GM23338 (cell line): Measurements from ENCODE around the gene EVI5L. TPM values are rescaled to one million over a fixed set of nuclear protein-coding genes. Genes with fewer than 3 reads are reported as not detected.

Experiments used
- ATAC-seq: fragments of 200-7000 bp; cut with Tn5 transposase; 3 replicates; pipeline ENCODE4 v1.9.1; 2020
- DNase-seq: peaks from one replicate; pipeline ENCODE4 v3.0.0-alpha.2; 2015; ENCODE audit warnings: low spot score
- H2AFZ ChIP-seq: fragments of 200-600 bp; sonication (generic); 2 replicates; pipeline ENCODE4 v1.8.0; 2016; ENCODE audit warnings: antibody characterized with exemption, mild to moderate bottlenecking, moderate library complexity
- H3F3A ChIP-seq: fragments of 200-600 bp; sonication (generic); replicated peaks from 2 replicates; pipeline ENCODE4 v1.8.0; 2017; ENCODE audit warnings: antibody characterized with exemption, mixed run types, low read depth
- H3K27ac ChIP-seq: fragments of 200-600 bp; sonication (generic); 2 replicates; pipeline ENCODE4 v1.6.1; 2016; ENCODE audit warnings: low read depth
- H3K27me3 ChIP-seq: fragments of 200-600 bp; sonication (generic); 2 replicates; pipeline ENCODE4 v1.8.0; 2016; ENCODE audit warnings: mild to moderate bottlenecking, mixed run types, moderate library complexity; ENCODE audit not compliant: insufficient read depth
- H3K36me3 ChIP-seq: fragments of 200-600 bp; sonication (generic); 2 replicates; pipeline ENCODE4 v1.8.0; 2016; ENCODE audit warnings: mild to moderate bottlenecking; ENCODE audit not compliant: insufficient read depth
- H3K4me1 ChIP-seq: fragments of 200-600 bp; sonication (generic); 2 replicates; pipeline ENCODE4 v1.8.0; 2016; ENCODE audit warnings: mild to moderate bottlenecking, moderate library complexity; ENCODE audit not compliant: insufficient read depth
- H3K4me2 ChIP-seq: fragments of 200-600 bp; sonication (generic); 2 replicates; pipeline ENCODE4 v1.7.1; 2017; ENCODE audit warnings: mixed run types
- H3K4me3 ChIP-seq: fragments of 200-600 bp; sonication (generic); 2 replicates; pipeline ENCODE4 v1.6.1; 2016; ENCODE audit warnings: mixed run types
- H3K79me2 ChIP-seq: fragments of 200-600 bp; sonication (generic); replicated peaks from 2 replicates; pipeline ENCODE4 v1.8.0; 2017; ENCODE audit warnings: mild to moderate bottlenecking; ENCODE audit not compliant: insufficient read depth
- H3K9me2 ChIP-seq: fragments of 200-600 bp; sonication (generic); 2 replicates; pipeline ENCODE4 v1.8.0; 2017; ENCODE audit not compliant: insufficient read depth
- H4K20me1 ChIP-seq: fragments of 200-600 bp; sonication (generic); replicated peaks from 2 replicates; pipeline ENCODE4 v1.8.0; 2017; ENCODE audit warnings: mild to moderate bottlenecking; ENCODE audit not compliant: insufficient read depth
- H3K27ac Mint-ChIP-seq: 2 replicates; pipeline ENCODE4 v1.8.0; 2020; ENCODE audit warnings: inconsistent platforms, mild to moderate bottlenecking, moderate library complexity, mixed read lengths
- H3K27me3 Mint-ChIP-seq: 3 replicates; pipeline ENCODE4 v1.8.0; 2022; ENCODE audit warnings: low read depth, mild to moderate bottlenecking, moderate library complexity, mixed read lengths, inconsistent platforms; ENCODE audit not compliant: insufficient read depth, poor library complexity
- H3K36me3 Mint-ChIP-seq: 3 replicates; pipeline ENCODE4 v1.8.0; 2021; ENCODE audit warnings: low read depth, mild to moderate bottlenecking, inconsistent platforms, moderate library complexity, mixed read lengths
- H3K4me1 Mint-ChIP-seq: 3 replicates; pipeline ENCODE4 v1.8.0; 2020; ENCODE audit warnings: mild to moderate bottlenecking, inconsistent platforms, mixed read lengths
- H3K4me3 Mint-ChIP-seq: 3 replicates; pipeline ENCODE4 v1.8.0; 2021; ENCODE audit warnings: moderate library complexity, mild to moderate bottlenecking, inconsistent platforms, mixed read lengths
- H3K9me3 Mint-ChIP-seq: 3 replicates; pipeline ENCODE4 v1.8.0; 2020; ENCODE audit warnings: moderate library complexity, mild to moderate bottlenecking, inconsistent platforms, mixed read lengths
- CREB1 ChIP-seq: fragments of 250-450 bp; sonication (Bioruptor Pico); IDR thresholded peaks from 2 replicates; pipeline ENCODE4 v1.5.0; 2020; ENCODE audit warnings: low read depth, mild to moderate bottlenecking, moderate library complexity
- ETS1 ChIP-seq: IDR thresholded peaks from 2 replicates; pipeline ENCODE4 v1.6.1; 2016; ENCODE audit warnings: antibody characterized with exemption
- EZH2 ChIP-seq: fragments of 200-600 bp; sonication (generic); IDR thresholded peaks from one replicate; pipeline ENCODE4 v1.8.0; 2017; ENCODE audit warnings: antibody characterized with exemption, mild to moderate bottlenecking, low read depth; ENCODE audit not compliant: unreplicated experiment
- EZH2phosphoT487 ChIP-seq: fragments of 200-600 bp; sonication (generic); IDR thresholded peaks from one replicate; pipeline ENCODE4 v1.8.1; 2018; ENCODE audit warnings: antibody characterized with exemption; ENCODE audit not compliant: unreplicated experiment
- JUNB ChIP-seq: IDR thresholded peaks from one replicate; pipeline ENCODE4 v1.6.1; 2016; ENCODE audit warnings: antibody characterized with exemption; ENCODE audit not compliant: unreplicated experiment
- NANOG ChIP-seq: IDR thresholded peaks from 2 replicates; pipeline ENCODE4 v1.6.1; 2016; ENCODE audit warnings: antibody characterized with exemption, borderline replicate concordance
- POLR2AphosphoS5 ChIP-seq: IDR thresholded peaks from 2 replicates; pipeline ENCODE4 v1.6.1; 2016; ENCODE audit warnings: antibody characterized with exemption, low read depth
- REST ChIP-seq: IDR thresholded peaks from one replicate; pipeline ENCODE4 v1.6.1; 2018; ENCODE audit warnings: antibody characterized with exemption; ENCODE audit not compliant: unreplicated experiment
- STAT1 ChIP-seq: IDR thresholded peaks from one replicate; pipeline ENCODE4 v1.6.1; 2016; ENCODE audit warnings: antibody characterized with exemption; ENCODE audit not compliant: unreplicated experiment
- ZNF114 ChIP-seq: fragments of 250-450 bp; sonication (Bioruptor Pico); IDR thresholded peaks from 2 replicates; pipeline ENCODE4 v1.5.0; 2020; ENCODE audit warnings: mild to moderate bottlenecking, moderate library complexity
- ZNF331 ChIP-seq: fragments of 250-450 bp; sonication (Bioruptor Pico); IDR thresholded peaks from 2 replicates; pipeline ENCODE4 v1.5.0; 2020; ENCODE audit warnings: low read depth, mild to moderate bottlenecking, moderate library complexity
- ZNF462 ChIP-seq: fragments of 250-450 bp; sonication (Bioruptor Pico); IDR thresholded peaks from 2 replicates; pipeline ENCODE4 v1.5.0; 2020; ENCODE audit warnings: mild to moderate bottlenecking, moderate library complexity
- polyA plus RNA-seq: library from polyadenylated mRNA; unstranded; fragments of >200 nt; fragmentation: Nextera tagmentation; extraction: Ambion mirVana; gene quantifications from 2 replicates; pipeline ENCODE4 v1.2.1, GENCODE V29; 2016
- total RNA-seq: library from RNA; depleted of rRNA; stranded (reverse); fragments of >200 nt; shearing (Covaris generic); gene quantifications from 2 replicates; pipeline ENCODE4 v1.2.3, GENCODE V29; 2014
- TF ChIP-seq, protein P1 (sequence below), 2 experiments: fragments of 200-600 bp in 1 of 2; sonication (generic) in 1 of 2; conservative IDR thresholded peaks; 2 replicates each; pipeline versions ENCODE4 v1.5.1 to v1.6.1; 2016 to 2017; ENCODE audit warnings: antibody characterized with exemption in 2 of 2, low read depth in 2 of 2, mild to moderate bottlenecking in 2 of 2, moderate library complexity in 1 of 2

EVI5L gene
- total and polyA plus RNA-seq, 2 experiments from 2014 or later: 4.5 to 16.2 TPM

GRCh38 chr19:7850945-7851622 lies 21.1 kb downstream of the EVI5L start:
- Mint-ChIP-seq H3K27ac (no peak overlapping the region), H3K4me1 (peaks cover 14% of the 10 kb centered on the region; the same call in 2 of the 3 replicates), H3K36me3 (no peaks in the 10 kb centered on the region; the same call in 2 of the 3 replicates), H3K9me3 (no peaks in the 10 kb centered on the region), H3K27me3 (peaks cover 15% of the 10 kb centered on the region), H3K4me3 (no peak overlapping the region)
- no peaks in the 10 kb centered on the region for H3K9me2 ChIP-seq
- no peaks in the 10 kb centered on the region for H3K79me2 ChIP-seq
- no peak overlapping the region for H3K4me2 ChIP-seq
- H3K4me3 ChIP-seq: no peak overlapping the region
- H3K27ac ChIP-seq: no peak overlapping the region
- no peak overlapping the region for H2AFZ ChIP-seq
- H3K36me3 ChIP-seq: no peaks in the 10 kb centered on the region
- DNase-seq (no peak), ATAC-seq (no peak)
- TF ChIP-seq JUNB: no peak
- TF ChIP-seq EZH2phosphoT487: no peak
- no peak for TF ChIP-seq POLR2AphosphoS5
- TF ChIP-seq CREB1 (CRISPR knock-in tag): no peak
- TF ChIP-seq STAT1: no peak
- TF ChIP-seq ZNF331: no peak
- TF ChIP-seq EZH2: no peak
- TF ChIP-seq REST: no peak
- TF ChIP-seq ZNF114: no peak
- TF ChIP-seq, protein P1, sequence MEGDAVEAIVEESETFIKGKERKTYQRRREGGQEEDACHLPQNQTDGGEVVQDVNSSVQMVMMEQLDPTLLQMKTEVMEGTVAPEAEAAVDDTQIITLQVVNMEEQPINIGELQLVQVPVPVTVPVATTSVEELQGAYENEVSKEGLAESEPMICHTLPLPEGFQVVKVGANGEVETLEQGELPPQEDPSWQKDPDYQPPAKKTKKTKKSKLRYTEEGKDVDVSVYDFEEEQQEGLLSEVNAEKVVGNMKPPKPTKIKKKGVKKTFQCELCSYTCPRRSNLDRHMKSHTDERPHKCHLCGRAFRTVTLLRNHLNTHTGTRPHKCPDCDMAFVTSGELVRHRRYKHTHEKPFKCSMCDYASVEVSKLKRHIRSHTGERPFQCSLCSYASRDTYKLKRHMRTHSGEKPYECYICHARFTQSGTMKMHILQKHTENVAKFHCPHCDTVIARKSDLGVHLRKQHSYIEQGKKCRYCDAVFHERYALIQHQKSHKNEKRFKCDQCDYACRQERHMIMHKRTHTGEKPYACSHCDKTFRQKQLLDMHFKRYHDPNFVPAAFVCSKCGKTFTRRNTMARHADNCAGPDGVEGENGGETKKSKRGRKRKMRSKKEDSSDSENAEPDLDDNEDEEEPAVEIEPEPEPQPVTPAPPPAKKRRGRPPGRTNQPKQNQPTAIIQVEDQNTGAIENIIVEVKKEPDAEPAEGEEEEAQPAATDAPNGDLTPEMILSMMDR (conservative IDR thresholded peaks at IDR 0.05; ENCODE audit: low read depth in 2 of 2): no peak
- TF ChIP-seq NANOG: no peak
- no peak for TF ChIP-seq ZNF462 (CRISPR knock-in tag)
- no peak for TF ChIP-seq ETS1
- no peaks in the 10 kb centered on the region for H3F3A ChIP-seq
- H3K27me3 ChIP-seq: no peaks in the 10 kb centered on the region; the same call in 1 of the 2 replicates
- peaks cover 6% of the 10 kb centered on the region; the same call in 1 of the 2 replicates for H3K4me1 ChIP-seq
- H4K20me1 ChIP-seq: no peaks in the 10 kb centered on the region
